Natural killer cell treated with Interleukin-12 subunit alpha and Interleukin-12 subunit beta and Interleukin-15 and Interleukin-18, amount 100 ng/mL, for 72 hours (primary cell): ENCODE results near the gene TACC2. TPM values are rescaled to one million over a fixed set of nuclear protein-coding genes. Genes with fewer than 3 reads are reported as not detected.
A peak's percentile ranks its signal among the peaks of the same experiment; 100 is the strongest.

Experiments
- ATAC-seq, 2 donors: fragments of 150-1000 bp; cut with Tn5 transposase in 1 of 2; sonication (Bioruptor Pico), chemical (Tn5 transposase) in 1 of 2; 2 replicates each; pipeline ENCODE4 v1.10.0; 2021
- DNase-seq: peaks from one replicate; pipeline ENCODE4 v3.0.0; 2022; ENCODE audit warnings: low spot score
- H3K27ac Mint-ChIP-seq, 2 donors: 1 replicate in 1 of 2; 2 replicates in 1 of 2; pipeline ENCODE4 v1.8.0; 2022; ENCODE audit warnings: mixed read lengths in 2 of 2, mild to moderate bottlenecking in 1 of 2, moderate library complexity in 1 of 2
- H3K27me3 Mint-ChIP-seq, 2 donors: 1 replicate in 1 of 2; 2 replicates in 1 of 2; pipeline ENCODE4 v1.8.0; 2022; ENCODE audit warnings: mixed read lengths in 2 of 2
- H3K36me3 Mint-ChIP-seq: one replicate; pipeline ENCODE4 v1.8.0; 2022; ENCODE audit warnings: mixed read lengths
- H3K4me1 Mint-ChIP-seq, 2 donors: 1 replicate in 1 of 2; 2 replicates in 1 of 2; pipeline ENCODE4 v1.8.0; 2022; ENCODE audit warnings: low read depth in 2 of 2, mixed read lengths in 2 of 2, mild to moderate bottlenecking in 1 of 2
- H3K4me3 Mint-ChIP-seq: one replicate; pipeline ENCODE4 v1.8.0; 2022; ENCODE audit warnings: mixed read lengths
- H3K9me3 Mint-ChIP-seq: 2 replicates; pipeline ENCODE4 v1.8.0; 2022; ENCODE audit warnings: mixed read lengths
- total RNA-seq, 2 donors: library from RNA; stranded (reverse); gene quantifications; one replicate each; pipeline ENCODE4 v1.2.3, GENCODE V29; 2022

Gene TACC2
- total RNA-seq, 2 donors from 2014 or later, result not detected

DNA sequence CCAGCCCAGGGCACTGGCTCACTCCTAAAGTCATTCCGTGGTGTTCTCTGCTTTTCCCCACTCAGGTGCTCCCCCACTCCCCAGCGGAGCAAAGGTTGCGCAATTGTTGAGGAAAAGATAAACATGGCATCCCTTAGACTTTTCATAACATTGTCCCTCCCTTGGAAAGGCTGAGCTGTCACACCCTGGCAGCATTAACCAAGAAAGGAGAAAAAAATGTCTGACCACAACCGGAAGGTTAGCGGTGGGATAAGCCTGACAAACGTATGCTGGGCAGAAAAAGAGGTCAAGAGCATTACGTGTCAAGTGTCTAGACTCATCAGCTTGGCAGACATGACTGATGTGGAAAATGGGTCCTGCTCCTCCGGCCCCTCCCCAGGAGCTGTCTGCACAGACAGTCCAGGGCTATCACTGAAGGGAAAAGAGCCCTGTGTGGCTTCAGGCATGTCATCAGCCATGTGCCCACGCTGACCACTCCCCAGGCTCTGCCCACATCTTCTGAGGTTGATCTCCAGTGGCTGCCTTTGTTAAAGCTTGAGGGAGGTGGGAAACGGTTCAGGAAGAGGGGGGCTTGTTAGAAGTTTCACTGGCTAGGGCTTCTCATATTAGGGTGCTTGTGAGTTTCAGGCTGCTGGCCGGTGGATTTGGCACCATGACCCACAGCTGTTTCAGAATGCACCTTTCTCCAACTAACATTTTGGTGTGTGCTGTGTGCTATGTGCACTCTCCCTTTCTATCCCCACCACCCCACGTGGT lies 312.3 kb downstream of the TACC2 start:
- H3K9me3 Mint-ChIP-seq, result no peaks in the 10 kb centered on the region
- peaks cover 4 to 9% of the 10 kb centered on the region in 2 donors for H3K4me1 Mint-ChIP-seq
- H3K4me3 Mint-ChIP-seq, result no peak overlapping the region
- H3K36me3 Mint-ChIP-seq, result peaks cover 4% of the 10 kb centered on the region
- no peak overlapping the region for H3K27ac Mint-ChIP-seq
- ATAC-seq (peak; percentile 51 to 54), DNase-seq (no peak)
- peaks cover 0 to 12% of the 10 kb centered on the region in 2 donors for H3K27me3 Mint-ChIP-seq

DNA sequence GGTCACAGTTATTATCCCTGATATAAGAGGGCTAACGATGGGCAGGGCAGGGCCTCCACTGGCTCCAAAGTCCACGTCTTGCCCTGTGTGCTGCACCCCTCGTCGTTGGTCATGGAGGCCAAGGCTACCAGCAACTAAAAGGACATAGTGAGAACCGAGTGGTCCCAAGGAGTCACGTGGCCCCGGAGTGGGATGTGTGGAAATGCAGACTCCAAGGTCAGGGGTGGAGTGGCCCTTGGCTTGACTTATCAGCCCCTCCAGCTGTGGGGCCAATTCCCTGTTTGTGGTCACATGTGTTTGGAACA lies 312.8 kb downstream of the TACC2 start:
- no peak overlapping the region for H3K4me3 Mint-ChIP-seq
- H3K9me3 Mint-ChIP-seq, result no peaks in the 10 kb centered on the region
- H3K36me3 Mint-ChIP-seq, result peaks cover 4% of the 10 kb centered on the region
- no peak overlapping the region for H3K27ac Mint-ChIP-seq
- H3K27me3 Mint-ChIP-seq, result peaks cover 0 to 12% of the 10 kb centered on the region in 2 donors
- peaks cover 4 to 9% of the 10 kb centered on the region in 2 donors for H3K4me1 Mint-ChIP-seq
- ATAC-seq (no peak), DNase-seq (no peak)

DNA sequence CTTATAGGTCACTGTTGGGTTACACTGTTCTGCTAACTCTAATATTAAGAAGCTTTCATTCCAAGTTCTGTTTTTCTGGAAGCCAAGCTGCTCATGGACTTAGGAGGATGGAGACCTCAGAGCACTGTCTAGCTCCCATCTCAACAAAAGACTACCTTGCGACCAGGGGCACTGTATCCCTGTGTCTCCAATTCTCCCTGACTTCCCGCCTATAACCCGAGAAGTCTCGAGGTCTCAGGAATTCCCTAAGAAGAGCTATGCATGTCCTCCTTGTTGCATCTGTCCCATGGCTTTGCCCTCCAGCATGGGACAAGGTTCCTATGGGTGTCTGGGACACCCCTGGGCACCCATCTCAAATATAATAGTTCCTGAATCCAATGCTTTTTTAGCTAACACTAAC lies 313.4 kb downstream of the TACC2 start:
- peaks cover 0 to 9% of the 10 kb centered on the region in 2 donors for H3K27me3 Mint-ChIP-seq
- ATAC-seq, result no peak
- H3K36me3 Mint-ChIP-seq, result peaks cover 4% of the 10 kb centered on the region
- no peak overlapping the region for H3K27ac Mint-ChIP-seq
- DNase-seq, result no peak
- H3K9me3 Mint-ChIP-seq, result no peaks in the 10 kb centered on the region
- no peak overlapping the region for H3K4me3 Mint-ChIP-seq
- peaks cover 4 to 9% of the 10 kb centered on the region in 2 donors for H3K4me1 Mint-ChIP-seq

DNA sequence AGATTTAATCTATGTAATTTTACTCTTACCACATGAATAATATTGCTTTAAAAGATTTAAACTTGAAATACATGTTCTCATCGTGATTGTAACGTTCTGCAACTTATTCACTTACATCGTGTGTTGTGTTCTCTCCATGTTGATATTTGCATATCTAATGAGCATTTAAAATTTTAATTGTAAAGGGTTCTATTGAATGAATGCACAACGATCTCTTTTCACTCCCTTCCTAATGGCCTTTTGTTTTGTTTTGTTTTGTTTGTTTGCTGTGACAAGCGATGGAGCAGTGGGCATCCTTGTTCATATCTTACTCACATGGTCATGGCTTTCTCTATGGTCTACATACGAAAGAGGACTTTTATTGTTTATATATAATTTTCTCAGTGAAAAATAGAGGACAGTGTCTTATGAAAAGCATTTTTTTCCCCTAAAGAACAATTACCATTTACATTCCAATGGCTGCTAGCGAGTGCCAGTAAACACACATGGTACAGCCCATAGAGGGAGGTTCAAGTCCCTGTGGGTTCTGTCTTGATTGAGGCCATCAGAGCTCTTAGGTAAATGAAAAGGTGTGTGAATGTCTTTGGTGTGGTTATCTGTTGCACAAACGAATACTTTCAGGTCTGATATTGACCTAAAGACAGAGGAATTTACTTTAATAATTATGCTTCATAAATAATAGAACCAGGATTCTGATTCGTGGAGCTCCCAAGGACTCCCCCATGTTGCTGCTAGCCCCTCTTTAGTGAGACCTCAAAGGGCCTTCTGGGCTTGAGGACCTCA lies 314.5 kb downstream of the TACC2 start:
- H3K4me1 Mint-ChIP-seq, result peaks cover 4 to 9% of the 10 kb centered on the region in 2 donors
- no peaks in the 10 kb centered on the region for H3K9me3 Mint-ChIP-seq
- peaks cover 0 to 11% of the 10 kb centered on the region in 2 donors for H3K27me3 Mint-ChIP-seq
- no peak for DNase-seq
- no peak overlapping the region for H3K27ac Mint-ChIP-seq
- H3K4me3 Mint-ChIP-seq, result no peak overlapping the region
- no peak for ATAC-seq
- H3K36me3 Mint-ChIP-seq, result peaks cover 4% of the 10 kb centered on the region

Other genes with a start within 250 kb of the TACC2 start
- 10 to 100 TPM; 27.7 to 32.6 TPM for gene ATE1, start 61.1 kb upstream of the TACC2 start, total RNA-seq
- 10 to 100 TPM; 59.0 to 65.4 TPM for gene NSMCE4A, start 13.9 kb upstream of the TACC2 start, total RNA-seq